Mesodermal cell (in vitro differentiated cells): ENCODE measurements around the gene CCT3.
"Not testable (repeated sequence)": the region's sequence is repeated elsewhere in the genome, so short reads cannot be mapped to it uniquely, and the experiment has no call there.

Experiments used
- H3K27ac ChIP-seq: 2 replicates; pipeline ENCODE4 v1.7.0; 2013; ENCODE audit warnings: mild to moderate bottlenecking, low read depth, low read length, moderate library complexity; ENCODE audit not compliant: severe bottlenecking
- H3K36me3 ChIP-seq: 2 replicates; pipeline ENCODE4 v1.7.1; 2013; ENCODE audit warnings: mild to moderate bottlenecking, low read length, moderate library complexity; ENCODE audit not compliant: control insufficient read depth, insufficient read depth
- H3K4me1 ChIP-seq: one replicate; pipeline ENCODE4 v1.7.1; 2013; ENCODE audit warnings: mild to moderate bottlenecking, low read length; ENCODE audit not compliant: insufficient read depth, control insufficient read depth, poor library complexity, severe bottlenecking
- H3K4me3 ChIP-seq: 2 replicates; pipeline ENCODE4 v1.7.0; 2013; ENCODE audit warnings: low read length, control low read depth, mild to moderate bottlenecking; ENCODE audit not compliant: insufficient read depth, poor library complexity, severe bottlenecking; ENCODE audit errors: extremely low read depth
- H3K9me3 ChIP-seq: 2 replicates; pipeline ENCODE4 v1.7.1; 2013; ENCODE audit warnings: mild to moderate bottlenecking, low read length, moderate library complexity; ENCODE audit not compliant: control insufficient read depth
- WGBS, 2 experiments: methylation state at CpG; one replicate each; pipeline ENCODE4 v1.1.5; 2013; ENCODE audit warnings: missing lambda C conversion rate in 2 of 2; ENCODE audit not compliant: insufficient coverage in 2 of 2; 5-methylcytosine and 5-hydroxymethylcytosine counted together

CCT3 gene

DNA sequence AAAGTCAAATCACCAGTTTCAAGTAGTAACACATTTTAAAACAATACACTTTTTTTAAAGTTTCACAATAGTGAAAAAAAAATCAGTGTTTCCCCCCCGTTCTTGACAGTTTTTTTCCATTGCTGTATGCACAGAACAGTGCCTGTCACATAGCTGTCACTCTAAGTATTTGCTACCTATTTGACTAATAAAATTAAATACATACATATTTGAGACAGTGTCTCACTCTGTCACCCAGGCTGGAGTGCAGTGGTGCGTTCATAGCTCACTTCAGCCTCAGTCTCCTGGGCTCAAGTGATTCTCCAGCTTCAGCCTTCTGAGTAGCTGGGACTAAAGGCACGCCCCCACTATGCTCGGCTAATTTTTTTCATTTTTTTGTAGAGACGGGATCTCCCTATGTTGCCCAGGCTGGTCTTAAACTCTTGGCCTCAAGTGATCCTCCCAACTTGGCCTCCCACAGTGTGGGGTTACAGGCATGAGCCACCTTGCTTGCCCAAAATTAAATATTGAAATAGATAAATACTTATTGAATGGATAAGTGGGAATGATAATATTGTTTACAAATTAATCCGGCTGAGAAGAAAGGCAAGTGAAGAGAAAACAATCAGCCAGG, 18.3 kb upstream of the CCT3 start:
- Histone ChIP-seq H3K27ac (no peak overlapping the region), H3K36me3 (no peaks in the 10 kb centered on the region), H3K4me3 (no peak overlapping the region), H3K9me3 (no peaks in the 10 kb centered on the region), H3K4me1 (no peaks in the 10 kb centered on the region)
- WGBS, 2 experiments, result 71% methylated on average over 6 of the region's 6 CpGs

- H3K36me3 ChIP-seq, H3K4me3 ChIP-seq, H3K27ac ChIP-seq, H3K9me3 ChIP-seq, H3K4me1 ChIP-seq: not testable (repeated sequence)
- whole genome bisulfite sequencing, 2 experiments, result 93 to 94% methylated on average over 12 to 13 of the region's 13 CpGs
Measured at GRCh38 chr1:156352481-156352880, 14.4 kb upstream of the CCT3 start.

DNA sequence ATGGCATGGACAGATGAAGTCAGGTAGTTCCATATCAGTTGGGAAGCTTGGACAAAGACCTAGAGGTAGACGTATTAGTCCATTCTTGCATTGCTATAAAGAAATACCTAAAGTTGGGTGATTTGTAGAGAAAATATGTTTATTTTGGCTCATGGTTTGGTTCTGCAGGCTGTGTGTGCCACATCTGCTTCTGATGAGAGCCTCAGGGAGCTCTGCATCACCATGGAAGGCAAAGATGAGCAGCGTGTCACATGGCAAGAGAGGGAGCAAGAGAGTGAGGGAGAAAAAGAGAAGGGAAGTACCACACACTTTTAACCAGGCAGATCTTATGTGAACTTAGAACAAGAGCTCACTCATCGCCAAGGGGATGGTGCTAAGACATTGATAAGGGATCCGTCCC, 9.2 kb upstream of the CCT3 start:
- no peak overlapping the region for H3K4me3 ChIP-seq
- no peaks in the 10 kb centered on the region for H3K9me3 ChIP-seq
- H3K36me3 ChIP-seq, result no peaks in the 10 kb centered on the region
- no peak overlapping the region for H3K27ac ChIP-seq
- H3K4me1 ChIP-seq, result peaks cover 5% of the 10 kb centered on the region
- 89 to 100% methylated on average over 1 to 3 of the region's 4 CpGs for WGBS, 2 experiments

DNA sequence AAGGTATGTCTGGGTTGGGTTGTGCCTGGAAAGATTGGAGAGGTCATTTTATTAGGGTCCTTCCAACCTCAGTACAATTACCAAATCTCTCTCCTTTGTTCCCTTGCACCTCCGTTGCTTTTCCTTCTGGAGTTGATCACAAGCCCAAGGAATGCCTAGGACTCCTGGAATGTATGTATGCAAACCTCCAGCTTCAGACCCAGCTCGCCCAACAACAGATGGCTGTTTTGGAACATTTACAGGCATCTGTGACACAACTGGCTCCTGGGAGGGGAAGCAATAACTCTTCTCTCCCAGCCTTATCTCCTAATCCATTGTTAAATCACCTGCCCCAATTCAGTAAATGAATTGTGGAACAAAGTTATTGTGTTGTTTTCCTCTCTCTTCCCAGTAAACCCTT, 8.5 kb upstream of the CCT3 start:
- H3K27ac ChIP-seq, result no peak overlapping the region
- peaks cover 5% of the 10 kb centered on the region for H3K4me1 ChIP-seq
- no peaks in the 10 kb centered on the region for H3K9me3 ChIP-seq
- H3K36me3 ChIP-seq, result no peaks in the 10 kb centered on the region
- no peak overlapping the region for H3K4me3 ChIP-seq
- WGBS, 2 experiments, result 41 to 60% methylated on average over 2 of the region's 2 CpGs

GRCh38 chr1:156346035-156346434, 7.9 kb upstream of the CCT3 start:
- H3K27ac ChIP-seq, H3K4me3 ChIP-seq, H3K36me3 ChIP-seq, H3K9me3 ChIP-seq, H3K4me1 ChIP-seq: not testable (repeated sequence)
- 67 to 100% methylated on average over 1 to 2 of the region's 2 CpGs for WGBS, 2 experiments

DNA sequence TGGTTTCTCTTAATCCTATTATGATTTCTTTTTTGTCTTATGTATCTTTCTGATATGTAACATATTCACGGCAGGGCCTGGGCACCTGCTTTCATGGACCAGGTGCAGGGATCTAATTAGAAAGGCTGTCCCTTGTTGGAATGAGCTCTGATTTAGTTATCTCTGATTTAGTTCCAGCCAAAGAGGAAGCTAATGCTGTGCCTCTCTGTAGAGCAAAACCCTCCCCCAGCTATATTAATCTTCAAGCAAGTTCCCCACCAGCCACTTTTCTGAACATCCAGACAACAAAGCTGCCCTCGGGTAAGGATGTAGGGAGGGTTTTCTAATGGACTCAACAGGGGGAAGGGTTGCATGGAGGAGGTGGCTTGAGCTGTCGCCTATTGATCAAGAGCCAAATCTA, 6.3 kb upstream of the CCT3 start:
- 80% methylated on average over 1 of the region's 3 CpGs; no CpG with 5 or more reads in 1 of the 2 experiments for WGBS, 2 experiments
- no peaks in the 10 kb centered on the region for H3K9me3 ChIP-seq
- no peak overlapping the region for H3K27ac ChIP-seq
- H3K36me3 ChIP-seq, result no peaks in the 10 kb centered on the region
- no peak overlapping the region for H3K4me3 ChIP-seq
- H3K4me1 ChIP-seq, result peaks cover 5% of the 10 kb centered on the region

GRCh38 chr1:156342166-156342955, 4.3 kb upstream of the CCT3 start:
- WGBS, 2 experiments, result no CpG with 5 or more reads among the region's 1 CpG
- H3K9me3 ChIP-seq, result no peaks in the 10 kb centered on the region

GRCh38 chr1:156337888-156338179, 258 bp downstream of the CCT3 start:
- no peaks in the 10 kb centered on the region for H3K4me1 ChIP-seq
- H3K27ac ChIP-seq, result peak overlapping the region; percentile 64
- H3K36me3 ChIP-seq, result peaks cover 41% of the 10 kb centered on the region
- peak overlapping the region; percentile 97 for H3K4me3 ChIP-seq
- H3K9me3 ChIP-seq, result no peaks in the 10 kb centered on the region
- WGBS, 2 experiments, result 1% methylated on average over 14 of the region's 14 CpGs

More at GRCh38 chr1:156342166-156342955, 4.3 kb upstream of the CCT3 start:
- Histone ChIP-seq H3K36me3 (no peaks in the 10 kb centered on the region), H3K4me3 (no peak overlapping the region), H3K27ac (no peak overlapping the region), H3K4me1 (peaks cover 4% of the 10 kb centered on the region)

- peaks cover 46% of the 10 kb centered on the region for H3K36me3 ChIP-seq
- no peaks in the 10 kb centered on the region for H3K4me1 ChIP-seq
- peak overlapping the region; percentile 64 for H3K27ac ChIP-seq
- peak overlapping the region; percentile 97 for H3K4me3 ChIP-seq
- H3K9me3 ChIP-seq, result no peaks in the 10 kb centered on the region
- 30 to 36% methylated on average over 23 to 25 of the region's 34 CpGs for WGBS, 2 experiments
Measured at GRCh38 chr1:156337052-156337887, 822 bp downstream of the CCT3 start.

DNA sequence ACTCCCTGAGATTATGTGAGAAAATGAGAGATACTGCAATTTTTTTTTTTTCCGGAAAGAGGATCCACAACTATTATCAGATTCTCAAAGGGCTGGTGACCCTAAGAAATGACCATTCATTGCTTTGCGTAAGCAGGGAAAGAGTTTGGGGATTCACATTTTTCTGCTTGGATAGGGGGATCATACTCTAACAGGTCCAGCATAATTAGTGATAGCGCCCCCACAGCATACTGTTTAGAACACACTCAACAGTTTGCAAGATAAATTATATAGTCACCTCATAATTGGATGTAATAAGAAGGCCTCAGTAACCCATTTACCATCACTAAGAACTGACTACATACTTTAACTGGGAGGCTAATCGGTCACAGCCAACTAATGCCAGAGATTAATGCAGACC, 1.9 kb downstream of the CCT3 start:
- WGBS, 2 experiments, result 69 to 75% methylated on average over 2 of the region's 4 CpGs
- Histone ChIP-seq H3K27ac (no peak overlapping the region), H3K9me3 (no peaks in the 10 kb centered on the region), H3K4me1 (no peaks in the 10 kb centered on the region), H3K4me3 (peak overlapping the region; percentile 97), H3K36me3 (peaks cover 56% of the 10 kb centered on the region)
